Gastroesophageal sphincter (tissue), 2 donors: Measurements from ENCODE around the gene PEAK1.

Experiments used
- EP300 ChIP-seq: sonication (generic); formaldehyde crosslinking; IDR thresholded peaks from one replicate; pipeline ENCODE4 v1.6.1; 2017; ENCODE audit warnings: antibody characterized with exemption, mild to moderate bottlenecking
- POLR2AphosphoS5 ChIP-seq: sonication (generic); formaldehyde crosslinking; IDR thresholded peaks from one replicate; pipeline ENCODE4 v1.6.1; 2017; ENCODE audit warnings: antibody characterized with exemption

DNA sequence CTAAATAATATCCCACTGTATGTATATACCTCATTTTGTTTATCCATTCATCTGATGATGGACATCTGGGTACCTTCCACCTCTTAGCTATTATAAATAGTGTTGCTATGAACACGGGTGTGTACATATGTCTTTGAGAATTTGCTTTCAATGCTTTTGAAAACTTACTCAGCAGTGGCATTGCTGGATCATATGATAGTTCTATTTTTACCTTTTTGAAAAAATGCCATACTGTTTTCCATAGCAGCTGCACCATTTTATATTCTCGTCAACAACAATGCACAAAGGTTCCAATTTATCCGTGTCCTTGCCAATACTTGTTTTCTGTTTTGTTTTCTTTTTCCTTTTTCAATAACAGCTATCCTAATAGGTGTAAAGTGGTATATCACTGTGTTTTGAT is 77.1 kb downstream of the PEAK1 start:
- no peak for TF ChIP-seq EP300
- TF ChIP-seq POLR2AphosphoS5 = no peak
